DND-41 (cell line): ENCODE data around the gene NPEPPS.

Experiments
- CTCF ChIP-seq: IDR thresholded peaks from 2 replicates; pipeline ENCODE4 v1.5.1; 2012; ENCODE audit warnings: borderline replicate concordance, low read length, moderate library complexity, mild to moderate bottlenecking; ENCODE audit not compliant: poor library complexity, severe bottlenecking; ENCODE audit errors: extremely low read depth
- EZH2 ChIP-seq: IDR thresholded peaks from 3 replicates; pipeline ENCODE4 v1.6.1; 2012; ENCODE audit warnings: borderline replicate concordance, low read depth, mild to moderate bottlenecking, moderate library complexity, low read length, inconsistent platforms; ENCODE audit not compliant: severe bottlenecking

GRCh38 chr17:47653442-47653841 is 122.5 kb downstream of the NPEPPS start:
- TF ChIP-seq CTCF (no peak), EZH2 (no peak)
